Measurements from ENCODE around the gene SACS.

SACS gene
- total RNA-seq, result 72.6 to 426 (median 318) reads per million in 9 experiments

- Mint-ChIP-seq H3K36me3 (ENCODE audit: insufficient read depth) (no peaks in the 10 kb centered on the region), H3K27me3 (peaks cover 54 to 65% of the 10 kb centered on the region in 2 donors), H3K9me3 (no peaks in the 10 kb centered on the region), H3K4me1 (ENCODE audit: low read depth in 2 of 2) (peaks cover 4% of the 10 kb centered on the region in 2 donors), H3K27ac (no peak within 1 kb of the TSS), H3K4me3 (peak within 1 kb of the TSS in 1 of 2 donors; percentile 55)
- DNase-seq (no peak), ATAC-seq (replicated peaks) (no peak)
These were observed at the start of gene SACS for GRCh38 chr13:23433171-23434153. Gene SACS, minus strand, starts transcription at chr13:23433702. Its CDS starts 22,463 bp downstream, at chr13:23411239.

- ATAC-seq (replicated peaks) (no peak), DNase-seq (no peak)
- peaks cover 8 to 29% of the 10 kb centered on the region in 2 donors for H3K9me3 Mint-ChIP-seq
- H3K36me3 Mint-ChIP-seq (ENCODE audit: insufficient read depth), result no peaks in the 10 kb centered on the region
- no peak overlapping the region for H3K27ac Mint-ChIP-seq
- peaks cover 28 to 44% of the 10 kb centered on the region in 2 donors for H3K27me3 Mint-ChIP-seq
- H3K4me3 Mint-ChIP-seq, result no peak overlapping the region
- no peaks in the 10 kb centered on the region for H3K4me1 Mint-ChIP-seq (ENCODE audit: low read depth in 2 of 2)
These were observed 46.8 kb upstream of the SACS start for GRCh38 chr13:23480324-23480723.

GRCh38 chr13:23477101-23477500, 43.6 kb upstream of the SACS start:
- H3K9me3 Mint-ChIP-seq, result peaks cover 7 to 29% of the 10 kb centered on the region in 2 donors
- no peaks in the 10 kb centered on the region for H3K36me3 Mint-ChIP-seq (ENCODE audit: insufficient read depth)
- no peak overlapping the region for H3K4me3 Mint-ChIP-seq
- no peaks in the 10 kb centered on the region for H3K4me1 Mint-ChIP-seq (ENCODE audit: low read depth in 2 of 2)
- peaks cover 23 to 44% of the 10 kb centered on the region in 2 donors for H3K27me3 Mint-ChIP-seq
- ATAC-seq (replicated peaks) (no peak), DNase-seq (no peak)
- no peak overlapping the region for H3K27ac Mint-ChIP-seq

GRCh38 chr13:23473221-23473620, 39.7 kb upstream of the SACS start:
- Mint-ChIP-seq H3K9me3 (no peaks in the 10 kb centered on the region), H3K27me3 (peaks cover 26 to 45% of the 10 kb centered on the region in 2 donors), H3K4me1 (ENCODE audit: low read depth in 2 of 2) (no peaks in the 10 kb centered on the region), H3K36me3 (ENCODE audit: insufficient read depth) (no peaks in the 10 kb centered on the region), H3K27ac (no peak overlapping the region), H3K4me3 (no peak overlapping the region)
- ATAC-seq (replicated peaks) (no peak), DNase-seq (no peak)

- DNase-seq (no peak), ATAC-seq (replicated peaks) (no peak)
- Mint-ChIP-seq H3K27me3 (peaks cover 27 to 42% of the 10 kb centered on the region in 2 donors), H3K4me1 (ENCODE audit: low read depth in 2 of 2) (no peaks in the 10 kb centered on the region), H3K9me3 (no peaks in the 10 kb centered on the region), H3K4me3 (no peak overlapping the region), H3K27ac (no peak overlapping the region), H3K36me3 (ENCODE audit: insufficient read depth) (no peaks in the 10 kb centered on the region)
These were observed 38.7 kb upstream of the SACS start for GRCh38 chr13:23472189-23472588.

- peaks cover 3 to 4% of the 10 kb centered on the region in 2 donors for H3K4me1 Mint-ChIP-seq (ENCODE audit: low read depth in 2 of 2)
- ATAC-seq (replicated peaks), result no peak
- no peak for DNase-seq
- H3K4me3 Mint-ChIP-seq, result no peak overlapping the region
- no peak overlapping the region for H3K27ac Mint-ChIP-seq
- no peaks in the 10 kb centered on the region for H3K36me3 Mint-ChIP-seq (ENCODE audit: insufficient read depth)
- peaks cover 27 to 42% of the 10 kb centered on the region in 2 donors for H3K27me3 Mint-ChIP-seq
- H3K9me3 Mint-ChIP-seq, result no peaks in the 10 kb centered on the region
These were observed 37.5 kb upstream of the SACS start for GRCh38 chr13:23470790-23471614.

- no peak for DNase-seq
- no peak for ATAC-seq (replicated peaks)
- no peaks in the 10 kb centered on the region for H3K9me3 Mint-ChIP-seq
- no peak overlapping the region for H3K27ac Mint-ChIP-seq
- peaks cover 4 to 7% of the 10 kb centered on the region in 2 donors for H3K4me1 Mint-ChIP-seq (ENCODE audit: low read depth in 2 of 2)
- H3K4me3 Mint-ChIP-seq, result no peak overlapping the region
- peaks cover 25 to 32% of the 10 kb centered on the region in 2 donors for H3K27me3 Mint-ChIP-seq
- no peaks in the 10 kb centered on the region for H3K36me3 Mint-ChIP-seq (ENCODE audit: insufficient read depth)
These were observed 36.5 kb upstream of the SACS start for GRCh38 chr13:23469951-23470421.

- no peak for ATAC-seq (replicated peaks)
- Mint-ChIP-seq H3K4me1 (ENCODE audit: low read depth in 2 of 2) (peaks cover 4 to 7% of the 10 kb centered on the region in 2 donors), H3K27ac (no peak overlapping the region), H3K9me3 (no peaks in the 10 kb centered on the region), H3K27me3 (peaks cover 20 to 26% of the 10 kb centered on the region in 2 donors), H3K4me3 (no peak overlapping the region), H3K36me3 (ENCODE audit: insufficient read depth) (no peaks in the 10 kb centered on the region)
- no peak for DNase-seq
These were observed 35.3 kb upstream of the SACS start for GRCh38 chr13:23468811-23469210.

GRCh38 chr13:23467932-23468278, 34.4 kb upstream of the SACS start:
- H3K4me3 Mint-ChIP-seq, result no peak overlapping the region
- DNase-seq (no peak), ATAC-seq (replicated peaks) (no peak)
- peaks cover 20 to 26% of the 10 kb centered on the region in 2 donors for H3K27me3 Mint-ChIP-seq
- no peaks in the 10 kb centered on the region for H3K36me3 Mint-ChIP-seq (ENCODE audit: insufficient read depth)
- no peaks in the 10 kb centered on the region for H3K9me3 Mint-ChIP-seq
- no peak overlapping the region for H3K27ac Mint-ChIP-seq
- peaks cover 4 to 7% of the 10 kb centered on the region in 2 donors for H3K4me1 Mint-ChIP-seq (ENCODE audit: low read depth in 2 of 2)

GRCh38 chr13:23467048-23467931, 33.8 kb upstream of the SACS start:
- H3K4me3 Mint-ChIP-seq, result peak overlapping the region; percentile 75 to 80
- peaks cover 4 to 7% of the 10 kb centered on the region in 2 donors for H3K4me1 Mint-ChIP-seq (ENCODE audit: low read depth in 2 of 2)
- no peaks in the 10 kb centered on the region for H3K36me3 Mint-ChIP-seq (ENCODE audit: insufficient read depth)
- H3K27me3 Mint-ChIP-seq, result peaks cover 20 to 26% of the 10 kb centered on the region in 2 donors
- H3K27ac Mint-ChIP-seq, result no peak overlapping the region
- DNase-seq, result no peak
- ATAC-seq (replicated peaks), result no peak
- no peaks in the 10 kb centered on the region for H3K9me3 Mint-ChIP-seq

- peaks cover 6 to 7% of the 10 kb centered on the region in 2 donors for H3K4me1 Mint-ChIP-seq (ENCODE audit: low read depth in 2 of 2)
- peaks cover 16 to 32% of the 10 kb centered on the region in 2 donors for H3K27me3 Mint-ChIP-seq
- peak; percentile 30 to 48 (median 41) for DNase-seq
- H3K4me3 Mint-ChIP-seq, result peak overlapping the region; percentile 75 to 80
- peak; percentile 92 for ATAC-seq (replicated peaks)
- H3K9me3 Mint-ChIP-seq, result no peaks in the 10 kb centered on the region
- peak overlapping the region in 1 of 2 donors; percentile 33 for H3K27ac Mint-ChIP-seq
- no peaks in the 10 kb centered on the region for H3K36me3 Mint-ChIP-seq (ENCODE audit: insufficient read depth)
These were observed 32.9 kb upstream of the SACS start for GRCh38 chr13:23466144-23467002.

GRCh38 chr13:23463661-23464060, 30.2 kb upstream of the SACS start:
- no peak for ATAC-seq (replicated peaks)
- peaks cover 5 to 28% of the 10 kb centered on the region in 2 donors for H3K27me3 Mint-ChIP-seq
- no peak for DNase-seq
- H3K27ac Mint-ChIP-seq, result no peak overlapping the region
- H3K36me3 Mint-ChIP-seq (ENCODE audit: insufficient read depth), result no peaks in the 10 kb centered on the region
- no peak overlapping the region for H3K4me3 Mint-ChIP-seq
- H3K9me3 Mint-ChIP-seq, result no peaks in the 10 kb centered on the region
- H3K4me1 Mint-ChIP-seq (ENCODE audit: low read depth in 2 of 2), result peaks cover 7 to 8% of the 10 kb centered on the region in 2 donors

Data from effector memory CD8-positive, alpha-beta T cell (primary cell).